Sigmoid colon (tissue), 4 donors: ENCODE data around the gene CDC5L.

ENCODE experiments used
- CTCF ChIP-seq, 4 experiments: fragments of 450-650 bp in 3 of 4; fragments of 200-600 bp in 1 of 4; IDR thresholded peaks; one replicate each; pipeline ENCODE4 v1.5.1; 2016 to 2019; ENCODE audit warnings: antibody characterized with exemption in 4 of 4, mild to moderate bottlenecking in 3 of 4, moderate library complexity in 2 of 4
- POLR2A ChIP-seq, 2 donors: fragments of 450-650 bp; IDR thresholded peaks; one replicate each; pipeline ENCODE4 v1.6.1; 2016; ENCODE audit warnings: antibody characterized with exemption in 2 of 2, mild to moderate bottlenecking in 2 of 2, moderate library complexity in 2 of 2
- POLR2AphosphoS5 ChIP-seq, 4 donors: sonication (generic); formaldehyde crosslinking; IDR thresholded peaks; one replicate each; pipeline ENCODE4 v1.6.1; 2017; ENCODE audit warnings: antibody characterized with exemption in 4 of 4

- TF ChIP-seq POLR2AphosphoS5 (IDR thresholded peaks at IDR 0.05) (no peak), CTCF (IDR thresholded peaks at IDR 0.05) (no peak), POLR2A (IDR thresholded peaks at IDR 0.05) (no peak)
These were observed 81.3 kb downstream of the CDC5L start for GRCh38 chr6:44468835-44469234.
